OCI-LY1 (cell line): ENCODE measurements around the gene SWAP70.
A peak's percentile ranks its signal among the peaks of the same experiment; 100 is the strongest.

Source experiments
- H2AFZ ChIP-seq: fragments of 200-600 bp; sonication (generic), shearing (Covaris generic); 2 replicates; pipeline ENCODE4 v1.6.0; 2014; ENCODE audit warnings: antibody characterized with exemption, mild to moderate bottlenecking, low read length
- H3F3A ChIP-seq: fragments of 200-600 bp; sonication (generic), shearing (Covaris generic); 2 replicates; pipeline ENCODE4 v1.6.0; 2014; ENCODE audit warnings: mild to moderate bottlenecking, antibody characterized with exemption, low read length, moderate library complexity; ENCODE audit not compliant: insufficient read depth
- H3K27ac ChIP-seq: fragments of 200-600 bp; sonication (generic); 2 replicates; pipeline ENCODE4 v1.5.1; 2014; ENCODE audit warnings: low read length, mixed run types, mild to moderate bottlenecking, low read depth; ENCODE audit not compliant: poor library complexity, severe bottlenecking
- H3K27me3 ChIP-seq: fragments of 200-600 bp; sonication (generic); 2 replicates; pipeline ENCODE4 v1.6.0; 2014; ENCODE audit warnings: antibody characterized with exemption, mild to moderate bottlenecking, low read length, moderate library complexity; ENCODE audit not compliant: insufficient read depth
- H3K36me3 ChIP-seq: fragments of 200-600 bp; sonication (generic); 2 replicates; pipeline ENCODE4 v1.6.1; 2014; ENCODE audit warnings: mild to moderate bottlenecking, antibody characterized with exemption, low read length, moderate library complexity, mixed read lengths; ENCODE audit not compliant: insufficient read depth
- H3K4me1 ChIP-seq: fragments of 200-600 bp; sonication (generic); 2 replicates; pipeline ENCODE4 v1.5.1; 2014; ENCODE audit warnings: mild to moderate bottlenecking, low read length, moderate library complexity; ENCODE audit not compliant: insufficient read depth, severe bottlenecking
- H3K4me2 ChIP-seq: fragments of 200-600 bp; sonication (generic), shearing (Covaris generic); 2 replicates; pipeline ENCODE4 v1.6.1; 2014; ENCODE audit warnings: low read length
- H3K4me3 ChIP-seq: fragments of 200-600 bp; sonication (generic); 2 replicates; pipeline ENCODE4 v1.5.1; 2014; ENCODE audit warnings: low read length, low read depth, mild to moderate bottlenecking, mixed read lengths; ENCODE audit not compliant: poor library complexity, severe bottlenecking
- H3K79me2 ChIP-seq: fragments of 200-600 bp; shearing (Covaris generic); 2 replicates; pipeline ENCODE4 v1.6.1; 2016; ENCODE audit warnings: mixed run types, low read length, mixed read lengths; ENCODE audit not compliant: insufficient read depth
- H3K9ac ChIP-seq: fragments of 200-600 bp; sonication (generic), shearing (Covaris generic); 2 replicates; pipeline ENCODE4 v1.6.1; 2014; ENCODE audit warnings: mild to moderate bottlenecking, low read length, mixed read lengths
- H3K9me2 ChIP-seq: fragments of 200-600 bp; sonication (generic), shearing (Covaris generic); 2 replicates; pipeline ENCODE4 v1.6.1; 2014; ENCODE audit warnings: low read depth, mild to moderate bottlenecking, low read length, mixed read lengths
- H3K9me3 ChIP-seq: fragments of 200-600 bp; shearing (Covaris generic); 2 replicates; pipeline ENCODE4 v1.6.1; 2014; ENCODE audit warnings: low read length, mixed read lengths
- H4K20me1 ChIP-seq: fragments of 200-600 bp; sonication (generic), shearing (Covaris generic); 2 replicates; pipeline ENCODE4 v1.6.0; 2016; ENCODE audit warnings: mild to moderate bottlenecking, low read length; ENCODE audit not compliant: insufficient read depth
- CTCF ChIP-seq: fragments of 200-600 bp; sonication (generic), shearing (Covaris generic); IDR thresholded peaks from 2 replicates; pipeline ENCODE4 v1.5.1; 2017; ENCODE audit warnings: mild to moderate bottlenecking, antibody characterized with exemption, low read length, moderate library complexity, mixed read lengths
- EZH2 ChIP-seq: fragments of 200-600 bp; sonication (generic), shearing (Covaris generic); IDR thresholded peaks from 2 replicates; pipeline ENCODE4 v1.8.0; 2017; ENCODE audit warnings: borderline replicate concordance, mixed run types, mild to moderate bottlenecking, antibody characterized with exemption, low read length, moderate library complexity, mixed read lengths

The SWAP70 gene

GRCh38 chr11:9731256-9731655 is 67.4 kb downstream of the SWAP70 start:
- H3F3A ChIP-seq, result no peaks in the 10 kb centered on the region
- H3K4me1 ChIP-seq, result peaks cover 62% of the 10 kb centered on the region
- no peaks in the 10 kb centered on the region for H4K20me1 ChIP-seq
- H2AFZ ChIP-seq, result no peak overlapping the region
- peaks cover 99% of the 10 kb centered on the region for H3K36me3 ChIP-seq
- H3K79me2 ChIP-seq, result peaks cover 13% of the 10 kb centered on the region; the same call in 1 of the 2 replicates
- H3K4me2 ChIP-seq, result no peak overlapping the region
- H3K27me3 ChIP-seq, result no peaks in the 10 kb centered on the region
- no peak for TF ChIP-seq CTCF
- no peak for TF ChIP-seq EZH2
- H3K9me2 ChIP-seq, result no peaks in the 10 kb centered on the region
- H3K27ac ChIP-seq, result no peak overlapping the region
- no peak overlapping the region for H3K4me3 ChIP-seq
- no peaks in the 10 kb centered on the region for H3K9me3 ChIP-seq
- H3K9ac ChIP-seq, result no peak overlapping the region

DNA sequence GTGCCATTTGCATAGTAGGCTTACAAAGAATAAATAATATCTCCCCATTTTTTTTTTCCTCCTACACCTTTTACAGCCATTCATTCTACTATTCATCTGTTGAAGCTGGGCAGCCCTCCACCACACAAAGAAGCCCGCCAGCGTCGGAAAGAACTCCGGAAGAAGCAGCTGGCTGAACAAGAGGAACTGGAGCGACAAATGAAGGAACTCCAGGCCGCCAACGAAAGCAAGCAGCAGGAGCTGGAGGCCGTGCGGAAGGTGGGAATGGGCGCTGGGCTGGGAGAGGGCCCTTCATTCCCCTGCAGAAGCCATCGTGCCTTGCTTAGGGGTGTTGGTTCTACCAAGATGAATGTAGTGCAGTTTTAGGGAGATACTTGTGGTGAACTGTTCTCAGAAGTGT is 68.6 kb downstream of the SWAP70 start:
- no peaks in the 10 kb centered on the region for H4K20me1 ChIP-seq
- peaks cover 62% of the 10 kb centered on the region for H3K4me1 ChIP-seq

GRCh38 chr11:9733212-9733611 is 69.3 kb downstream of the SWAP70 start:
- no peak for TF ChIP-seq CTCF
- no peak for TF ChIP-seq EZH2
- Histone ChIP-seq H3K36me3 (peaks cover 96% of the 10 kb centered on the region), H3K79me2 (0 out of 2 replicates have a peak, but pooled peaks cover 6% of the 10 kb centered on the region), H3K9me2 (no peaks in the 10 kb centered on the region), H4K20me1 (no peaks in the 10 kb centered on the region), H3K27ac (peak overlapping the region; percentile 6), H3K9ac (no peak overlapping the region), H3K27me3 (no peaks in the 10 kb centered on the region), H3K4me3 (no peak overlapping the region), H3F3A (no peaks in the 10 kb centered on the region), H3K4me2 (no peak overlapping the region), H3K4me1 (peaks cover 60% of the 10 kb centered on the region), H2AFZ (no peak overlapping the region), H3K9me3 (no peaks in the 10 kb centered on the region)

More for the DNA sequence above, 68.6 kb downstream of the SWAP70 start:
- peaks cover 11% of the 10 kb centered on the region; the same call in 1 of the 2 replicates for H3K79me2 ChIP-seq
- TF ChIP-seq CTCF (no peak), EZH2 (no peak)
- H3K4me3 ChIP-seq, result no peak overlapping the region
- no peaks in the 10 kb centered on the region for H3K27me3 ChIP-seq
- H3K9me3 ChIP-seq, result no peaks in the 10 kb centered on the region
- no peak overlapping the region for H3K4me2 ChIP-seq
- H3F3A ChIP-seq, result no peaks in the 10 kb centered on the region
- H3K9ac ChIP-seq, result no peak overlapping the region
- no peak overlapping the region for H3K27ac ChIP-seq
- H3K9me2 ChIP-seq, result no peaks in the 10 kb centered on the region
- H2AFZ ChIP-seq, result no peak overlapping the region
- H3K36me3 ChIP-seq, result peaks cover 99% of the 10 kb centered on the region
